Measurements from ENCODE around the gene IPPK. TPM values are rescaled to one million over a fixed set of nuclear protein-coding genes. Genes with fewer than 3 reads are reported as not detected.

The IPPK gene
- total and polyA plus RNA-seq, 2 of the 4 experiments (the other 2 are of a cell fraction), result 25.1 to 26.8 TPM

DNA sequence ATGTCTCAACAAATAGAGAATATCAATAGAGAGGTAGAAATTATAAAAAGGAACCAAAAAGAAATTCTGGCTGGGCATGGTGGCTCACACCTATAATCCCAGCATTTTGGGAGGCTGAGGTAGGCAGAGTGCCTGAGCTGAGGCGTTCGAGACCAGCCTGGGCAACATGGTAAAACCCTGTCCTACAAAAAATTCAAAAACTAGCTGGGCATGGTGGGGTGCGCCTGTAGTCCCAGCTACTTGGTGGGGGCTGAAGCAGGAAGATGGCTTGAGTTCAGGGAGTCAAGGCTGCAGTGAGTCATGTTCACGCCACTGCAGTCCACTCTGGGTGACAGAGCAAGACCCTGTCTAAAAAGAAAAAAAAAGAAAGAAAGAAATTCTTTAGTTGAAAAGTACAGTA, 24.9 kb downstream of the IPPK start:
- BruUV-seq (replicated peaks), result no TSS peak
- ChIA-PET CTCF (no interaction called here), POLR2A (ENCODE audit: unreplicated experiment) (no interaction called here)
- TF ChIP-seq NFE2L2 (IDR thresholded peaks at IDR 0.05; ENCODE audit: low read depth, low read length), result no peak
- TF ChIP-seq, protein P1, sequence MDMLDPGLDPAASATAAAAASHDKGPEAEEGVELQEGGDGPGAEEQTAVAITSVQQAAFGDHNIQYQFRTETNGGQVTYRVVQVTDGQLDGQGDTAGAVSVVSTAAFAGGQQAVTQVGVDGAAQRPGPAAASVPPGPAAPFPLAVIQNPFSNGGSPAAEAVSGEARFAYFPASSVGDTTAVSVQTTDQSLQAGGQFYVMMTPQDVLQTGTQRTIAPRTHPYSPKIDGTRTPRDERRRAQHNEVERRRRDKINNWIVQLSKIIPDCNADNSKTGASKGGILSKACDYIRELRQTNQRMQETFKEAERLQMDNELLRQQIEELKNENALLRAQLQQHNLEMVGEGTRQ (IDR thresholded peaks at IDR 0.05; ENCODE audit: low read depth, low read length), result no peak
- TF ChIP-seq SMC3 (IDR thresholded peaks at IDR 0.05; ENCODE audit: low read depth, low read length), result no peak
- no peak for TF ChIP-seq ELK1 (IDR thresholded peaks at IDR 0.05; ENCODE audit: borderline replicate concordance, low read depth, low read length)
- Histone ChIP-seq H3K27me3 (ENCODE audit: control insufficient read depth, insufficient read depth, low read length) (no peaks in the 10 kb centered on the region), H3K18ac (ENCODE audit: low read depth, low read length) (no peak overlapping the region), H3K4me2 (ENCODE audit: low read depth, low read length) (no peak overlapping the region), H3K36me3 (ENCODE audit: control insufficient read depth, insufficient read depth, low read length) (peaks cover 52% of the 10 kb centered on the region), H3K4me3 (ENCODE audit: insufficient read depth, low read depth, low read length) (no peak overlapping the region), H3K23ac (ENCODE audit: low read depth, low read length) (no peak overlapping the region), H2BK20ac (ENCODE audit: low read depth, low read length) (no peak overlapping the region), H2AFZ (replicated peaks; ENCODE audit: low read length, poor library complexity) (no peak overlapping the region), H4K8ac (ENCODE audit: low read depth in 2 of 2, low read length in 2 of 2) (no peak overlapping the region), H2BK15ac (ENCODE audit: low read depth, low read length) (no peak overlapping the region), H3K4me1 (ENCODE audit: control insufficient read depth, insufficient read depth, low read length) (no peaks in the 10 kb centered on the region), H3K14ac (replicated peaks; ENCODE audit: low read depth, low read length) (no peak overlapping the region), H2BK5ac (ENCODE audit: low read depth, low read length, poor library complexity, severe bottlenecking) (no peak overlapping the region), H2AK9ac (replicated peaks; ENCODE audit: low read depth, low read length, poor library complexity) (no peak overlapping the region), H3K4ac (ENCODE audit: low read depth, low read length) (no peak overlapping the region), H4K20me1 (ENCODE audit: insufficient read depth, low read length) (0 out of 2 replicates have a peak, but pooled peaks cover 3% of the 10 kb centered on the region), H3K9me1 (ENCODE audit: insufficient read depth, low read length) (peaks cover 3% of the 10 kb centered on the region; the same call in 1 of the 2 replicates), H3K9ac (ENCODE audit: low read depth, low read length) (no peak overlapping the region), H3K27ac (ENCODE audit: insufficient read depth, low read length) (no peak overlapping the region), H3K79me1 (ENCODE audit: low read depth in 1 of 2, low read length in 2 of 2) (peaks cover 16 to 36% of the 10 kb centered on the region in 2 experiments), H4K91ac (ENCODE audit: insufficient read depth, low read depth, low read length) (no peak overlapping the region), H4K5ac (ENCODE audit: low read depth, low read length) (no peak overlapping the region), H3K56ac (ENCODE audit: extremely low read depth, insufficient read depth, low read length) (no peak overlapping the region), H2BK120ac (ENCODE audit: low read depth, low read length) (no peak overlapping the region), H3K9me3 (ENCODE audit: control insufficient read depth, insufficient read depth, low read length) (no peaks in the 10 kb centered on the region), H2AK5ac (ENCODE audit: low read depth, low read length) (no peak overlapping the region)
- intact Hi-C loops (cut with micrococcal nuclease), result no loop called here
- whole genome bisulfite sequencing, 2 experiments (ENCODE audit: extremely low coverage in 2 of 2, insufficient read length in 1 of 2), result 100% methylated on average over 2 of the region's 4 CpGs; no CpG with 5 or more reads in 1 of the 2 experiments
- DNase-seq, result no peak
- no peak for ATAC-seq (ENCODE audit: low read depth)
- dilution Hi-C loops (cut with HindIII; ENCODE audit: low sequenced_read_pairs, unreplicated experiment), result no loop called here
- in situ Hi-C loops (cut with MboI; ENCODE audit: low sequenced_read_pairs), result no loop called here
